HCT116 (cell line): Measurements from ENCODE around the gene PRSS56.

Experiments used
- EZH2phosphoT487 ChIP-seq: fragments of 200-600 bp; IDR thresholded peaks from 2 replicates; pipeline ENCODE4 v1.6.1; 2018; ENCODE audit warnings: antibody characterized with exemption, borderline replicate concordance
- POLR2A ChIP-seq: IDR thresholded peaks from 2 replicates; pipeline ENCODE4 v1.7.0; 2011; ENCODE audit warnings: borderline replicate concordance; ENCODE audit not compliant: insufficient read depth, insufficient read length; ENCODE audit errors: extremely low read depth
- SRF ChIP-seq: IDR thresholded peaks from 2 replicates; pipeline ENCODE4 v1.6.1; 2012; ENCODE audit warnings: low read depth
- TF ChIP-seq, protein P1 (sequence below), 3 experiments: fragments of 200-600 bp in 1 of 3; sonication (generic) in 1 of 3; IDR thresholded peaks in 2 of 3; conservative IDR thresholded peaks in 1 of 3; 2 replicates each; pipeline ENCODE4 v1.5.1; 2012 to 2017; ENCODE audit warnings: low read depth in 2 of 3, low read length in 2 of 3, antibody characterized with exemption in 1 of 3, borderline replicate concordance in 1 of 3, control low read depth in 1 of 3, mild to moderate bottlenecking in 1 of 3, mixed read lengths in 1 of 3, mixed run types in 1 of 3, moderate library complexity in 1 of 3; ENCODE audit not compliant: insufficient read depth in 1 of 3
- TF ChIP-seq, protein P2 (sequence below): IDR thresholded peaks from 2 replicates; pipeline ENCODE4 v1.6.1; 2012; ENCODE audit warnings: low read depth

GRCh38 chr2:232537499-232537898, 17.3 kb downstream of the PRSS56 start:
- TF ChIP-seq, protein P1, sequence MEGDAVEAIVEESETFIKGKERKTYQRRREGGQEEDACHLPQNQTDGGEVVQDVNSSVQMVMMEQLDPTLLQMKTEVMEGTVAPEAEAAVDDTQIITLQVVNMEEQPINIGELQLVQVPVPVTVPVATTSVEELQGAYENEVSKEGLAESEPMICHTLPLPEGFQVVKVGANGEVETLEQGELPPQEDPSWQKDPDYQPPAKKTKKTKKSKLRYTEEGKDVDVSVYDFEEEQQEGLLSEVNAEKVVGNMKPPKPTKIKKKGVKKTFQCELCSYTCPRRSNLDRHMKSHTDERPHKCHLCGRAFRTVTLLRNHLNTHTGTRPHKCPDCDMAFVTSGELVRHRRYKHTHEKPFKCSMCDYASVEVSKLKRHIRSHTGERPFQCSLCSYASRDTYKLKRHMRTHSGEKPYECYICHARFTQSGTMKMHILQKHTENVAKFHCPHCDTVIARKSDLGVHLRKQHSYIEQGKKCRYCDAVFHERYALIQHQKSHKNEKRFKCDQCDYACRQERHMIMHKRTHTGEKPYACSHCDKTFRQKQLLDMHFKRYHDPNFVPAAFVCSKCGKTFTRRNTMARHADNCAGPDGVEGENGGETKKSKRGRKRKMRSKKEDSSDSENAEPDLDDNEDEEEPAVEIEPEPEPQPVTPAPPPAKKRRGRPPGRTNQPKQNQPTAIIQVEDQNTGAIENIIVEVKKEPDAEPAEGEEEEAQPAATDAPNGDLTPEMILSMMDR (IDR thresholded peaks at IDR 0.05 in 2 of 3, conservative IDR thresholded peaks at IDR 0.05 in 1 of 3; ENCODE audit: borderline replicate concordance in 1 of 3, insufficient read depth in 1 of 3, low read depth in 2 of 3, low read length in 2 of 3) = no peak
- TF ChIP-seq, protein P2, sequence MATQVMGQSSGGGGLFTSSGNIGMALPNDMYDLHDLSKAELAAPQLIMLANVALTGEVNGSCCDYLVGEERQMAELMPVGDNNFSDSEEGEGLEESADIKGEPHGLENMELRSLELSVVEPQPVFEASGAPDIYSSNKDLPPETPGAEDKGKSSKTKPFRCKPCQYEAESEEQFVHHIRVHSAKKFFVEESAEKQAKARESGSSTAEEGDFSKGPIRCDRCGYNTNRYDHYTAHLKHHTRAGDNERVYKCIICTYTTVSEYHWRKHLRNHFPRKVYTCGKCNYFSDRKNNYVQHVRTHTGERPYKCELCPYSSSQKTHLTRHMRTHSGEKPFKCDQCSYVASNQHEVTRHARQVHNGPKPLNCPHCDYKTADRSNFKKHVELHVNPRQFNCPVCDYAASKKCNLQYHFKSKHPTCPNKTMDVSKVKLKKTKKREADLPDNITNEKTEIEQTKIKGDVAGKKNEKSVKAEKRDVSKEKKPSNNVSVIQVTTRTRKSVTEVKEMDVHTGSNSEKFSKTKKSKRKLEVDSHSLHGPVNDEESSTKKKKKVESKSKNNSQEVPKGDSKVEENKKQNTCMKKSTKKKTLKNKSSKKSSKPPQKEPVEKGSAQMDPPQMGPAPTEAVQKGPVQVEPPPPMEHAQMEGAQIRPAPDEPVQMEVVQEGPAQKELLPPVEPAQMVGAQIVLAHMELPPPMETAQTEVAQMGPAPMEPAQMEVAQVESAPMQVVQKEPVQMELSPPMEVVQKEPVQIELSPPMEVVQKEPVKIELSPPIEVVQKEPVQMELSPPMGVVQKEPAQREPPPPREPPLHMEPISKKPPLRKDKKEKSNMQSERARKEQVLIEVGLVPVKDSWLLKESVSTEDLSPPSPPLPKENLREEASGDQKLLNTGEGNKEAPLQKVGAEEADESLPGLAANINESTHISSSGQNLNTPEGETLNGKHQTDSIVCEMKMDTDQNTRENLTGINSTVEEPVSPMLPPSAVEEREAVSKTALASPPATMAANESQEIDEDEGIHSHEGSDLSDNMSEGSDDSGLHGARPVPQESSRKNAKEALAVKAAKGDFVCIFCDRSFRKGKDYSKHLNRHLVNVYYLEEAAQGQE = no peak
- no peak for TF ChIP-seq EZH2phosphoT487
- TF ChIP-seq POLR2A = no peak
- no peak for TF ChIP-seq SRF
